K562 (cell line): Measurements from ENCODE around the gene CRYBG3. TPM values are rescaled to one million over a fixed set of nuclear protein-coding genes. Genes with fewer than 3 reads are reported as not detected.

ENCODE experiments used
- BCL6 ChIP-seq: fragments of 250-450 bp; sonication (Bioruptor Pico); IDR thresholded peaks from 2 replicates; pipeline ENCODE4 v1.4.0; 2020
- CBFA2T3 ChIP-seq: fragments of 450-650 bp; IDR thresholded peaks from 2 replicates; pipeline ENCODE4 v1.6.1; 2017
- FOS ChIP-seq: IDR thresholded peaks from 3 replicates; pipeline ENCODE4 v1.6.1; 2011; ENCODE audit not compliant: insufficient read length; ENCODE audit errors: extremely low read depth
- KDM1A ChIP-seq, 2 experiments: fragments of 450-650 bp; IDR thresholded peaks; 2 replicates each; pipeline ENCODE4 v1.6.1; 2016; ENCODE audit warnings: mild to moderate bottlenecking in 2 of 2
- RHOXF2B ChIP-seq: fragments of 250-450 bp; sonication (Bioruptor Pico); conservative IDR thresholded peaks from 2 replicates; pipeline ENCODE4 v1.5.1; 2021
- SMARCE1 ChIP-seq: fragments of 450-650 bp; IDR thresholded peaks from 2 replicates; pipeline ENCODE4 v1.7.1; 2016; ENCODE audit warnings: mild to moderate bottlenecking
- ZBED1 ChIP-seq: IDR thresholded peaks from 2 replicates; pipeline ENCODE4 v1.6.1; 2014
- ZEB2 ChIP-seq: fragments of 450-650 bp; IDR thresholded peaks from 2 replicates; pipeline ENCODE4 v1.6.1; 2016
- ZNF395 ChIP-seq: fragments of 200-800 bp; sonication (Bioruptor generic); IDR thresholded peaks from 2 replicates; pipeline ENCODE4 v1.6.1; 2017; ENCODE audit warnings: missing genetic modification characterization, missing compliant biosample characterization
- polyA plus RNA-seq, 8 experiments: library from polyadenylated mRNA; depleted of rRNA in 4 of 8; stranded (reverse) in 5 of 8; unstranded in 3 of 8; fragments of >200 nt; fragmentation: Nextera tagmentation in 2 of 8; fragmentation: Illumina TruSeq in 1 of 8; extraction: Ambion mirVana in 2 of 8; extraction: Trizol in 1 of 8; gene quantifications; 2 replicates each; pipeline versions ENCODE4 v1.2.1 to v1.2.3, GENCODE V29; 2011 to 2014; ENCODE audit warnings: inconsistent platforms in 1 of 8, missing spikeins in 1 of 8
- total RNA-seq, 7 experiments: library from RNA; depleted of rRNA in 6 of 7; stranded (reverse); fragments of >200 nt in 6 of 7; fragmentation: Illumina TruSeq in 2 of 7; extraction: Trizol in 2 of 7; gene quantifications; 2 replicates each; pipeline versions ENCODE4 v1.2.1 to v1.2.3, GENCODE V29; 2011 to 2021; ENCODE audit warnings: low replicate concordance in 1 of 7
- TF ChIP-seq, protein P1 (sequence below), 2 experiments: fragments of 450-650 bp; conservative IDR thresholded peaks; 2 replicates each; pipeline ENCODE4 v1.6.1; 2017; ENCODE audit warnings: mild to moderate bottlenecking in 2 of 2, moderate library complexity in 2 of 2
- TF ChIP-seq, protein P2 (sequence below), 2 experiments: fragments of 450-650 bp in 1 of 2; IDR thresholded peaks; 2 replicates each; pipeline ENCODE4 v1.6.1; 2011 to 2017; ENCODE audit warnings: low read depth in 2 of 2, antibody characterized with exemption in 1 of 2, borderline replicate concordance in 1 of 2, low read length in 1 of 2, mild to moderate bottlenecking in 1 of 2, mixed read lengths in 1 of 2; ENCODE audit not compliant: control insufficient read depth in 1 of 2
- TF ChIP-seq, protein P3 (sequence below): fragments of 250-450 bp; sonication (Bioruptor Pico); IDR thresholded peaks from 2 replicates; pipeline ENCODE4 v1.5.0; 2021; ENCODE audit warnings: mild to moderate bottlenecking, moderate library complexity

Gene CRYBG3
- total and polyA plus RNA-seq, 9 of the 15 experiments (the other 6 are each of a cell fraction or from before 2014, with no cell fraction given): 0.08 to 0.72 (median 0.18) TPM

DNA sequence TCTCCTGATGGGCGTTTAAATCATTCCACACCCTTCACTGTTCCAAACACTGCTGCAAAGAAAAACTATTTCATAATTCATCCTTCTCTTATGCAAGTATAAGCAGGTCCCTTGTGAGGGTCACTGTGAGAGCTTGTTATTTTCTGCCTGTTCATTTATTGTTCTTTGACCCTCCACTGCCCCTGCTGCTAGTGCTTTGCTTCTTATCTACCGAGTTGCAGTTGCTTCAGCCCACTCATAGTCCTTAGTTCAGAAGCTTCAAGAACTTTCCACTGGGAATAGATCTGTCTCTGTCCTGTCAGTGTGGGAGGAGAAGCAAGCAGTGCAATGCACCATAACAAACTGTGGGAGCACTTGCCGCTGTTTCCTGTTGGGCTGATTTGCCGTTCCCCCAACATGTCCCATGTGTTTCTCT, 110.6 kb downstream of the CRYBG3 start (continued):
- TF ChIP-seq, protein P1, sequence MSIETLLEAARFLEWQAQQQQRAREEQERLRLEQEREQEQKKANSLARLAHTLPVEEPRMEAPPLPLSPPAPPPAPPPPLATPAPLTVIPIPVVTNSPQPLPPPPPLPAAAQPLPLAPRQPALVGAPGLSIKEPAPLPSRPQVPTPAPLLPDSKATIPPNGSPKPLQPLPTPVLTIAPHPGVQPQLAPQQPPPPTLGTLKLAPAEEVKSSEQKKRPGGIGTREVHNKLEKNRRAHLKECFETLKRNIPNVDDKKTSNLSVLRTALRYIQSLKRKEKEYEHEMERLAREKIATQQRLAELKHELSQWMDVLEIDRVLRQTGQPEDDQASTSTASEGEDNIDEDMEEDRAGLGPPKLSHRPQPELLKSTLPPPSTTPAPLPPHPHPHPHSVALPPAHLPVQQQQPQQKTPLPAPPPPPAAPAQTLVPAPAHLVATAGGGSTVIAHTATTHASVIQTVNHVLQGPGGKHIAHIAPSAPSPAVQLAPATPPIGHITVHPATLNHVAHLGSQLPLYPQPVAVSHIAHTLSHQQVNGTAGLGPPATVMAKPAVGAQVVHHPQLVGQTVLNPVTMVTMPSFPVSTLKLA (conservative IDR thresholded peaks at IDR 0.05): peak in 1 of 2 experiments; percentile 43; a peak in 2 of 4 replicates
- TF ChIP-seq KDM1A (IDR thresholded peaks at IDR 0.05) (peak; percentile 78; a peak in 3 of 4 replicates), BCL6 (CRISPR knock-in tag) (no peak), RHOXF2B (CRISPR knock-in tag) (no peak), FOS (no peak), CBFA2T3 (peak; percentile 87), SMARCE1 (peak; percentile 64; the same call in 1 of the 2 replicates), ZNF395 (CRISPR knock-in tag) (no peak), ZEB2 (no peak), ZBED1 (no peak)
- TF ChIP-seq, protein P2, sequence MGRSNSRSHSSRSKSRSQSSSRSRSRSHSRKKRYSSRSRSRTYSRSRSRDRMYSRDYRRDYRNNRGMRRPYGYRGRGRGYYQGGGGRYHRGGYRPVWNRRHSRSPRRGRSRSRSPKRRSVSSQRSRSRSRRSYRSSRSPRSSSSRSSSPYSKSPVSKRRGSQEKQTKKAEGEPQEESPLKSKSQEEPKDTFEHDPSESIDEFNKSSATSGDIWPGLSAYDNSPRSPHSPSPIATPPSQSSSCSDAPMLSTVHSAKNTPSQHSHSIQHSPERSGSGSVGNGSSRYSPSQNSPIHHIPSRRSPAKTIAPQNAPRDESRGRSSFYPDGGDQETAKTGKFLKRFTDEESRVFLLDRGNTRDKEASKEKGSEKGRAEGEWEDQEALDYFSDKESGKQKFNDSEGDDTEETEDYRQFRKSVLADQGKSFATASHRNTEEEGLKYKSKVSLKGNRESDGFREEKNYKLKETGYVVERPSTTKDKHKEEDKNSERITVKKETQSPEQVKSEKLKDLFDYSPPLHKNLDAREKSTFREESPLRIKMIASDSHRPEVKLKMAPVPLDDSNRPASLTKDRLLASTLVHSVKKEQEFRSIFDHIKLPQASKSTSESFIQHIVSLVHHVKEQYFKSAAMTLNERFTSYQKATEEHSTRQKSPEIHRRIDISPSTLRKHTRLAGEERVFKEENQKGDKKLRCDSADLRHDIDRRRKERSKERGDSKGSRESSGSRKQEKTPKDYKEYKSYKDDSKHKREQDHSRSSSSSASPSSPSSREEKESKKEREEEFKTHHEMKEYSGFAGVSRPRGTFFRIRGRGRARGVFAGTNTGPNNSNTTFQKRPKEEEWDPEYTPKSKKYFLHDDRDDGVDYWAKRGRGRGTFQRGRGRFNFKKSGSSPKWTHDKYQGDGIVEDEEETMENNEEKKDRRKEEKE (IDR thresholded peaks at IDR 0.05; ENCODE audit: borderline replicate concordance in 1 of 2, control insufficient read depth in 1 of 2, low read depth in 2 of 2, low read length in 1 of 2): 0 out of 4 replicates have a peak, but pooled peaks of 1 of the 2 experiments have one; percentile 38
- TF ChIP-seq, protein P3, sequence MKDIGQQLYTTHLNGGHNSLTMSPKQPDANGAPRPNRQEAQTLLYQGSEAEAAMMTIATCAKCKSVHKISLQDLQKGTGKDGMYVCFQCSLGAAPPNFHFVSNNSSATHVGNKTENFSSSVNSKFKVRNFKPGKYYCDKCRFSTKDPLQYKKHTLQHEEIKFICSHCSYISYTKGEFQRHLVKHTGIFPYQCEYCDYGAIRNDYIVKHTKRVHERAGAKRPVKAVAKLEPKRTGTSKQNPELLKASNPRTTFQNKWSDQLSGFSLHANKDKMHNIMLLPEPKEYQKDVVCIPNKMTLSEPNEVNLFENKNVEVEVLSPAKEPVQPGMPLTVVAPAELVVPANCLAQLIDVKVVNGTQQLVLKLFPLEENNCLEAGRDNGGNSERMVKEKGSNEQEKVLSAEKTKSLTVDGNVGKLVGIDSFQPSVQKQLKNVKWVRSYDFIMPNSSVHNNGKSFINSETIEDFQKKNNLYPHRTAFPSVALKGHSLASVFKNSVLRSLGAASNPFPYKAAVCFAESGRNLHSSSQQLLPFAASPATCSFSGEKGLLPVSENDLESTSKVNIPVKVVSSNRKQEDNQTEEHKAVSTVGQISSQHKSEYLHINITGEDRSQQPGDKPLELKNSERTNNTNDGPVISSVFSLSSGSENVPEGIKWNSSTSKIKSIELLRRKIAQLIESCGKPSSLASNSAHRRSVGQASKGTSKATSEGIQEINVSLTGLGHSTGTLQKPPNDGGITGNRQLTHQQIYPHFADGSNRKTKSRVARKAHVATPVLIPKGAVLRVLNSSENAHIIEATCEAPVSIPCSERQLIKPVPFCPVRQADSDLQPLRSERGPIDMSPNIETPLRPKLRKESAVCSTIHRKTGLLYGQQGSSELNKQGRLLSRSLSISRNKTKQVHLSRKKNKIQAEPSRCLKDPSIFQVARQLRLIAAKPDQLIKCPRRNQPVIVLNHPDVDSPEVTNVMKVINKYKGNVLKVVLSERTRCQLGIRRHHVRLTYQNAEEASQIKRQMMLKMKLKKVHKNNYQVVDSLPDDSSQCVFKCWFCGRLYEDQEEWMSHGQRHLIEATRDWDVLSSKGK: no peak
